Panc1 (cell line): ENCODE measurements around the gene MAST4. TPM values are rescaled to one million over a fixed set of nuclear protein-coding genes. Genes with fewer than 3 reads are reported as not detected.

Experiments
- ATAC-seq: fragments of 200-7000 bp; cut with Tn5 transposase; 2 replicates; pipeline ENCODE4 v1.9.1; 2020; ENCODE audit warnings: mild to moderate bottlenecking, moderate library complexity
- BruUV-seq: library from RNA; stranded (reverse); fragments of 400-500 nt; replicated peaks from 2 replicates; lab custom pipeline; 2021; lab: Mats Ljungman, UMichigan
- CTCF ChIA-PET: fragments of 300-600 bp; sonication (Branson Sonifier 250); formaldehyde crosslinking; loops from one replicate; lab custom pipeline; 2022; ENCODE audit warnings: antibody characterized with exemption; lab: Charles Lee
- POLR2A ChIA-PET: fragments of 300-600 bp; sonication (Branson Sonifier 250); formaldehyde crosslinking; loops from one replicate; lab custom pipeline; 2022; ENCODE audit warnings: antibody characterized with exemption; lab: Charles Lee
- DNase-seq: peaks from one replicate; pipeline ENCODE4 v3.0.0-alpha.2; 2010; ENCODE audit warnings: low read depth, low spot score
- H3K27ac ChIP-seq: 2 replicates; pipeline ENCODE4 v1.5.1; 2011; ENCODE audit warnings: mild to moderate bottlenecking, low read length, inconsistent platforms
- H3K27me3 ChIP-seq: fragments of 200-500 bp; sonication (Bioruptor generic); 2 replicates; pipeline ENCODE4 v1.6.0; 2014; ENCODE audit warnings: low read length, inconsistent platforms; ENCODE audit not compliant: control insufficient read depth, insufficient read depth
- H3K36me3 ChIP-seq: fragments of 200-500 bp; sonication (Bioruptor generic); 2 replicates; pipeline ENCODE4 v1.5.1; 2014; ENCODE audit warnings: inconsistent platforms, mild to moderate bottlenecking, low read length, moderate library complexity; ENCODE audit not compliant: control insufficient read depth, insufficient read depth
- H3K4me1 ChIP-seq: 2 replicates; pipeline ENCODE4 v1.5.1; 2011; ENCODE audit warnings: inconsistent platforms, mild to moderate bottlenecking, low read length, moderate library complexity; ENCODE audit not compliant: control insufficient read depth, insufficient read depth
- H3K4me3 ChIP-seq, 2 experiments: 2 replicates each; pipeline ENCODE4 v1.5.1; 2011 to 2012; ENCODE audit warnings: low read depth in 2 of 2, low read length in 2 of 2, mild to moderate bottlenecking in 2 of 2, inconsistent platforms in 1 of 2, moderate library complexity in 1 of 2
- H3K9me3 ChIP-seq: fragments of 200-500 bp; sonication (Bioruptor generic); 2 replicates; pipeline ENCODE4 v1.5.1; 2014; ENCODE audit warnings: low read depth, mild to moderate bottlenecking, inconsistent platforms, low read length, moderate library complexity; ENCODE audit not compliant: control insufficient read depth, insufficient read depth
- CTCF ChIP-seq: fragments of 450-650 bp; IDR thresholded peaks from 2 replicates; pipeline ENCODE4 v1.5.1; 2017; ENCODE audit warnings: mild to moderate bottlenecking
- POLR2AphosphoS5 ChIP-seq: IDR thresholded peaks from 2 replicates; pipeline ENCODE4 v1.6.1; 2012; ENCODE audit warnings: mild to moderate bottlenecking, low read depth, low read length, moderate library complexity
- REST ChIP-seq, 2 experiments: IDR thresholded peaks; 2 replicates each; pipeline ENCODE4 v1.6.1; 2011 to 2012; ENCODE audit warnings: low read depth in 2 of 2, control low read depth in 1 of 2, low read length in 1 of 2, mild to moderate bottlenecking in 1 of 2, moderate library complexity in 1 of 2; ENCODE audit not compliant: insufficient read depth in 1 of 2
- SIN3A ChIP-seq: IDR thresholded peaks from 2 replicates; pipeline ENCODE4 v1.6.1; 2012; ENCODE audit warnings: low read depth, mild to moderate bottlenecking, low read length, moderate library complexity, borderline replicate concordance; ENCODE audit not compliant: insufficient read depth
- TCF7L2 ChIP-seq: IDR thresholded peaks from 2 replicates; pipeline ENCODE4 v1.6.1; 2011; ENCODE audit warnings: mild to moderate bottlenecking, low read depth, low read length, inconsistent platforms
- in situ Hi-C: cut with HindIII; loops from 2 replicates; pipeline ENCODE4 v1.10.0; 2016; ENCODE audit warnings: low sequenced_read_pairs, low pct_unique_long_range_greater_than_20kb
- intact Hi-C: fragments of 100-400 bp; cut with micrococcal nuclease; formaldehyde crosslinking; loops from one replicate; pipeline ENCODE4 v1.10.0; 2022; ENCODE audit not compliant: unreplicated experiment
- total RNA-seq: library from RNA; stranded (reverse); gene quantifications from one replicate; pipeline ENCODE4 v1.2.1, GENCODE V29; 2021; ENCODE audit not compliant: unreplicated experiment

MAST4 gene
- total RNA-seq, 1 experiment from 2014 or later, result 1.8 TPM

- no peak overlapping the region for H3K4me3 ChIP-seq
- no peaks in the 10 kb centered on the region for H3K36me3 ChIP-seq
- ChIA-PET POLR2A (no interaction called here), CTCF (no interaction called here)
- H3K4me1 ChIP-seq, result no peaks in the 10 kb centered on the region
- DNase-seq (no peak), ATAC-seq (no peak)
- no peaks in the 10 kb centered on the region for H3K9me3 ChIP-seq
- intact Hi-C loops (no loop called here), in situ Hi-C loops (no loop called here)
- H3K27me3 ChIP-seq, result no peaks in the 10 kb centered on the region; the same call in 1 of the 2 replicates
- H3K27ac ChIP-seq, result no peak overlapping the region
- no TSS peak for BruUV-seq
- TF ChIP-seq TCF7L2, result no peak
- TF ChIP-seq POLR2AphosphoS5, result no peak
- TF ChIP-seq CTCF, result no peak
These were observed 84.6 kb downstream of the MAST4 start for GRCh38 chr5:66680804-66681203.

- DNase-seq (no peak), ATAC-seq (no peak)
- ChIA-PET POLR2A (no interaction called here), CTCF (no interaction called here)
- H3K36me3 ChIP-seq, result no peaks in the 10 kb centered on the region
- intact Hi-C loops (no loop called here), in situ Hi-C loops (no loop called here)
- no TSS peak for BruUV-seq
- H3K4me3 ChIP-seq, result no peak overlapping the region
- no peaks in the 10 kb centered on the region for H3K4me1 ChIP-seq
- H3K27me3 ChIP-seq, result no peaks in the 10 kb centered on the region
- H3K9me3 ChIP-seq, result no peaks in the 10 kb centered on the region
- no peak overlapping the region for H3K27ac ChIP-seq
- no peak for TF ChIP-seq TCF7L2
These were observed 88.5 kb downstream of the MAST4 start for GRCh38 chr5:66684663-66685062.

GRCh38 chr5:66689522-66690220 is 93.5 kb downstream of the MAST4 start:
- Histone ChIP-seq H3K9me3 (no peaks in the 10 kb centered on the region), H3K4me1 (no peaks in the 10 kb centered on the region), H3K36me3 (no peaks in the 10 kb centered on the region), H3K4me3 (no peak overlapping the region), H3K27me3 (peaks cover 4% of the 10 kb centered on the region), H3K27ac (no peak overlapping the region)
- in situ Hi-C loops (no loop called here), intact Hi-C loops (no loop called here)
- no TSS peak for BruUV-seq
- TF ChIP-seq REST (IDR thresholded peaks at IDR 0.05; ENCODE audit: insufficient read depth in 1 of 2, low read depth in 2 of 2, low read length in 1 of 2), result no peak
- no peak for TF ChIP-seq POLR2AphosphoS5
- TF ChIP-seq TCF7L2, result no peak
- TF ChIP-seq CTCF, result no peak
- TF ChIP-seq SIN3A, result no peak
- ChIA-PET CTCF (no interaction called here), POLR2A (no interaction called here)
- ATAC-seq (no peak), DNase-seq (no peak)
